GM12872 (cell line): ENCODE results near the gene ALDH1B1.
A peak's percentile ranks its signal among the peaks of the same experiment; 100 is the strongest.

Experiments used
- TF ChIP-seq, protein P1 (sequence below): IDR thresholded peaks from 3 replicates; pipeline ENCODE4 v1.5.1; 2011; ENCODE audit warnings: low read depth, mild to moderate bottlenecking, low read length, moderate library complexity; ENCODE audit not compliant: insufficient read depth

ALDH1B1 gene

DNA sequence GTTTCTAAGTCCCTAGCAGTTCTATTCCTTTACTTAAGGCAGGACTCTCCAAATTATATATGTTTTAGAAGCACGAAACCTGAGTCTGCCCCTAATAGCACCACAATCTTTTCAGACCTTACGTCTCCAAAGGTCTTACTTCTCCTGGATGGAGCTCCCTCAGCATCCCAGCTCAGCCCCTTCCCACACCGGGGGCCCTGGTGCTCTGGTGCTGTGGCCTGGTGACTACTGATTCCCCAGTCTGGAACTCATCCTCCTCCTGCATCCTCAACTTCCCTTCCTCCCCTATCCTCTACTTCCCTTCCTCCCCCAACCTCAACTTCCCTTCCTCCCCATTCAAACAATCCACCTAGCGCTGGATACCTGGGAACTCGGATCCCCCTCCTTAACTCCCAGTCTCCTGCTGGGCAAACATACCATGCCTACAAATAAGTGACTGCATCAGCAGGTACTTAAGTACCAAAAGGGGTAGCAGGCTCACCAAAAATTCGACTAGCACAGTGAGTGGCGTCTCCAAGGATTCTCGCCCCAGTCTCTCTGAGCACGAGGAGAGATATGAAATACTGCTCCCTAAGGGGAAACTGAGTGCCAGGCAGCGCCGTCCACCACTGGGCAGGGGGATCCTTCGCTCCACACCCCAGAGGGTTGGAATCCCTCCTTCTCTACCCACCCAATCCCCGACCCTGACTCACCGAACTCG lies 30.9 kb downstream of the ALDH1B1 start:
- TF ChIP-seq, protein P1, sequence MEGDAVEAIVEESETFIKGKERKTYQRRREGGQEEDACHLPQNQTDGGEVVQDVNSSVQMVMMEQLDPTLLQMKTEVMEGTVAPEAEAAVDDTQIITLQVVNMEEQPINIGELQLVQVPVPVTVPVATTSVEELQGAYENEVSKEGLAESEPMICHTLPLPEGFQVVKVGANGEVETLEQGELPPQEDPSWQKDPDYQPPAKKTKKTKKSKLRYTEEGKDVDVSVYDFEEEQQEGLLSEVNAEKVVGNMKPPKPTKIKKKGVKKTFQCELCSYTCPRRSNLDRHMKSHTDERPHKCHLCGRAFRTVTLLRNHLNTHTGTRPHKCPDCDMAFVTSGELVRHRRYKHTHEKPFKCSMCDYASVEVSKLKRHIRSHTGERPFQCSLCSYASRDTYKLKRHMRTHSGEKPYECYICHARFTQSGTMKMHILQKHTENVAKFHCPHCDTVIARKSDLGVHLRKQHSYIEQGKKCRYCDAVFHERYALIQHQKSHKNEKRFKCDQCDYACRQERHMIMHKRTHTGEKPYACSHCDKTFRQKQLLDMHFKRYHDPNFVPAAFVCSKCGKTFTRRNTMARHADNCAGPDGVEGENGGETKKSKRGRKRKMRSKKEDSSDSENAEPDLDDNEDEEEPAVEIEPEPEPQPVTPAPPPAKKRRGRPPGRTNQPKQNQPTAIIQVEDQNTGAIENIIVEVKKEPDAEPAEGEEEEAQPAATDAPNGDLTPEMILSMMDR: no peak

DNA sequence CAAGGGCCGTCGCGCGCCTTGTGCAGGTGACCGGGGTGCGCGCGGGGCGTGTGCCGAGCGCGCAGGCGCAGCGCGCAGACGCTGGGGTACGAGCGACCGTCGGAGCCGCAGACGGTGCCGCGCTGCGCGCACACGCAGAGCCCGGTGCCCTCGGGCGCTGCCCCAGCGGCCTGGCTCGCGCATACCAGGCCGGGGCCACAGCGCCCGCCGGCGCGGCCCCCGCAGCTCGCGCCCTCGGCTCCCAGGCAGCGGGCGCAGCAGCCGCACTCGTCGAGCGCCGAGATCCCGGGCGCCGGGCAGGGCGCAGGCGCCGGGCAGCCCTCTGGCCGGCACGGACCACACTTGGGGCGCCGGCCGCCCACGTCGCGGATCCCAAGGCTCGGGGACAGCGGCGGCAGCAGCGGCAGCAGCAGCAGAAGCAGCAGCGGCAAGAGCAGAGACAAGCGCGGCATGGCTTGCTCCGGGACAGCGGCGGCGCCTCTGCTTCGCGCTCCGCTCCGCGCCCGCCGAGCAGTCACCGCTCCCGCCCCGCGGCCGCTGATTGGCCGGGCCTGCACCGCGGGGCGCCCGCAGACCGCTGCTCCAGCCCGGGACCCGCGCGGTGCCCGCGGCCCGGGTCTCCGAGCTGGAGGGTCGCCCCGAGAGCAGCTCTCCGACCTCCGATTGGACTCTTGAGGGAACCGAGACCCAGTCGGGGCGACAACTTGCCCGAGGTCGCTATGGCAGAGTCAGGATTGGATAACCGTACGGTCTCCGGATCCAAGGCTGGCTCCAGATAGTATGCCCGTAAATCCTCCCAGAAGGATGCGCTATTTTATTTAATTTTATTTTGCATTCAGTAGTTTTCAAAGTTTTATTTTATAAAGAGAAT lies 31.7 kb downstream of the ALDH1B1 start, which contains the start of gene IGFBPL1:
TSS of gene IGFBPL1 (minus strand) at position 482 of the 871 bp plus-strand sequence. CDS start at position 452, 30 bp downstream.
- TF ChIP-seq, protein P1: no peak

GRCh38 chr9:38424918-38425317 lies 32.4 kb downstream of the ALDH1B1 start:
- TF ChIP-seq, protein P1: no peak

DNA sequence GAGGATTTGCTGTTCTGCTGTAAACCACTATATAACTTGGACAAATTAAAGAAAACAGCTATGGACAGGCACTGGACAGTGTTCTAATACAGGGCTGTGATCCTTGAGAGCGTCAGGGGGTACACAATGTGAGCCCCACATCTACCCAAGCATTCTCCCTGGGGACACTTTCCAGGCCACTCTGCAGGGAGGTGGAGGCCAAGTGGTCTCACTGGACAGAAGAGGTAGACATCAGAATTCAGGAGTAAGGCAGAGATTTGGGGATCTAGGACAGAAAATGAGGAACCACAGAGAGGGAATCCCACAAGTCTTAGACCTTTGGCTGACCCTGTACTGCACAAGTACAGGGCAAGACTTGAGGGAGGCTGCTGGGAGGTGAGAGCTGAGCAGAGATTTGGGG lies 35.6 kb downstream of the ALDH1B1 start:
- TF ChIP-seq, protein P1: no peak

- TF ChIP-seq, protein P1: no peak
These were observed 38.6 kb downstream of the ALDH1B1 start for GRCh38 chr9:38431116-38431515.

DNA sequence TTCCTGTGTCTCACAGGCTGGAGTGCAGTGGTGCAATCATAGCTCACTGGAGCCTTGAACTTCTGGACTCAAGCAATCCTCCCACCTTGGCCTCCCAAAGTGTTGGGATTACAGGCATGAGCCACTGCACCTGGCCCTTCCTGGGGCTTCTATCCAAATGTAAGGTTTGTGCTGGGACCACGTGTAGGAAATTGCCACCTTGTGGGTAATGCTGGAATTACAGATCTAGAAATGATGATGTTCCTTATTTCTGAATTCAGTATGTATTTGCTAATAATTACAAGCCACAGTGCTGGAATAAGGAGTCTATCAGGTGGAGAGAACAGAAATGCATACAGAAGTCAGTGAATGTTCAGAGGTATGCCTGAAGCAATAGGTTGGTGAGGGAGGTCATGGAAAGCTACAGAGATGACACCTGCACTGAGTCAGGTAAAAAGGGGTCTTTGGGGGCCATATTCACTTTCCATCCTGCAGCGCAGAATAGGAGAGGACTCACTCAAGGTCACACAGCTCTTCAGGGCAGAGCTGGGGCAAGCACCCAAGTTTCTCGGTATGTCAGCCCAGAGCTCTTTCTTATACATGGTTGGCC lies 40.5 kb downstream of the ALDH1B1 start:
- TF ChIP-seq, protein P1: peak; percentile 58

- TF ChIP-seq, protein P1: no peak
These were observed 41.9 kb downstream of the ALDH1B1 start for GRCh38 chr9:38434365-38434764.
